Measurements from ENCODE around the gene UBXN6. TPM values are rescaled to one million over a fixed set of nuclear protein-coding genes. Genes with fewer than 3 reads are reported as not detected.

Gene UBXN6
- total RNA-seq, 1 experiment from 2014 or later: 34.1 TPM

DNA sequence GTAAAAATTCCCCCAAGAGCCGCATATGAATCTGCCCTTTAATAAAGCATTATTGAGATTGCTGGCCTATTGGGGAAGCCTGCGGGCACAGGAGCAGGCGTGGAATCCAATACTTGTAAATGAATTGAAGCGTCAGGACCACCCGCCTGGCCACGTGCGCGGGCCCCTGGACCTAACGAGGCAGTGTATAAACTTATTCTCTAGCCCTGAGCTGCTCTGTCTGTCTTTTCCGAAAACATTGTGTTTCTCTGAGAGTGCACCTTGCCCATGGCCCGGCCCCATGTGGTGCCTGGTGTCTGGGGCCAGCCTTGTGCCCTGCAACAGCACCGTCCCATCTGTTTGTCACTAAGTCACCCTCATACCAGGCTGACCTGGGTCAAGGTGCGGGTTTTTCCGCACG is 14.4 kb downstream of the UBXN6 start:
- DNase-seq: no peak
- H3K9me3 ChIP-seq (ENCODE audit: control insufficient read depth, low read depth, low read length): no peaks in the 10 kb centered on the region
- no peak overlapping the region for H4K5ac ChIP-seq (ENCODE audit: insufficient read length, low read depth, low read length)
- no peak overlapping the region for H2BK15ac ChIP-seq (ENCODE audit: low read depth, low read length)
- no peak overlapping the region for H3K18ac ChIP-seq (ENCODE audit: insufficient read length, low read depth, low read length)
- no peak overlapping the region for H4K91ac ChIP-seq (ENCODE audit: insufficient read length, low read depth, low read length)
- no peak overlapping the region for H3K4me2 ChIP-seq (ENCODE audit: insufficient read depth, insufficient read length, low read length)
- no peaks in the 10 kb centered on the region for H3K27me3 ChIP-seq (ENCODE audit: insufficient read depth, low read length)
- Mint-ChIP-seq H3K27me3 (ENCODE audit: low read depth) (no peaks in the 10 kb centered on the region; the same call in 1 of the 2 replicates), H3K27ac (peak overlapping the region in 1 of 3 experiments; percentile 67; a peak in 2 of 7 replicates), H3K36me3 (ENCODE audit: insufficient read depth in 1 of 3, low read depth in 3 of 3) (peaks cover 24 to 64% (median 51%) of the 10 kb centered on the region in 3 experiments), H3K4me1 (peaks cover under 1 to 5% of the 10 kb centered on the region in 2 experiments; a peak in 2 of 4 replicates), H3K4me3 (no peak overlapping the region), H3K9me3 (no peaks in the 10 kb centered on the region)
- H3K27ac ChIP-seq (ENCODE audit: insufficient read length, low read depth, low read length): no peak overlapping the region
- H3T11ph ChIP-seq (ENCODE audit: low read length): no peak overlapping the region
- TF ChIP-seq, protein P1, sequence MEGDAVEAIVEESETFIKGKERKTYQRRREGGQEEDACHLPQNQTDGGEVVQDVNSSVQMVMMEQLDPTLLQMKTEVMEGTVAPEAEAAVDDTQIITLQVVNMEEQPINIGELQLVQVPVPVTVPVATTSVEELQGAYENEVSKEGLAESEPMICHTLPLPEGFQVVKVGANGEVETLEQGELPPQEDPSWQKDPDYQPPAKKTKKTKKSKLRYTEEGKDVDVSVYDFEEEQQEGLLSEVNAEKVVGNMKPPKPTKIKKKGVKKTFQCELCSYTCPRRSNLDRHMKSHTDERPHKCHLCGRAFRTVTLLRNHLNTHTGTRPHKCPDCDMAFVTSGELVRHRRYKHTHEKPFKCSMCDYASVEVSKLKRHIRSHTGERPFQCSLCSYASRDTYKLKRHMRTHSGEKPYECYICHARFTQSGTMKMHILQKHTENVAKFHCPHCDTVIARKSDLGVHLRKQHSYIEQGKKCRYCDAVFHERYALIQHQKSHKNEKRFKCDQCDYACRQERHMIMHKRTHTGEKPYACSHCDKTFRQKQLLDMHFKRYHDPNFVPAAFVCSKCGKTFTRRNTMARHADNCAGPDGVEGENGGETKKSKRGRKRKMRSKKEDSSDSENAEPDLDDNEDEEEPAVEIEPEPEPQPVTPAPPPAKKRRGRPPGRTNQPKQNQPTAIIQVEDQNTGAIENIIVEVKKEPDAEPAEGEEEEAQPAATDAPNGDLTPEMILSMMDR (conservative IDR thresholded peaks at IDR 0.05): no peak
- no peak overlapping the region for H3K14ac ChIP-seq (ENCODE audit: insufficient read depth, low read length)
- no peaks in the 10 kb centered on the region for H3K23me2 ChIP-seq (ENCODE audit: insufficient read length, low read depth, low read length, poor library complexity, severe bottlenecking)
- no peak overlapping the region for H2BK12ac ChIP-seq (ENCODE audit: insufficient read length, low read depth, low read length)
- WGBS (ENCODE audit: extremely low coverage, insufficient read length, low lambda C conversion rate): no CpG with 5 or more reads among the region's 15 CpGs
- H3K4me1 ChIP-seq (ENCODE audit: insufficient read depth, low read length): no peaks in the 10 kb centered on the region
- no peak overlapping the region for H4K8ac ChIP-seq (replicated peaks; ENCODE audit: insufficient read length, low read depth, low read length)
- no peak overlapping the region for H2BK5ac ChIP-seq (ENCODE audit: insufficient read length, low read length)
- no peak overlapping the region for H2BK20ac ChIP-seq (ENCODE audit: low read depth, low read length, poor library complexity, severe bottlenecking)
- no peak overlapping the region for H2AFZ ChIP-seq (ENCODE audit: low read length)
- H3K23ac ChIP-seq (ENCODE audit: insufficient read length, low read depth, low read length): no peak overlapping the region
- H3K56ac ChIP-seq (ENCODE audit: insufficient read length, low read depth, low read length): no peak overlapping the region
- H3K4ac ChIP-seq (ENCODE audit: low read depth, low read length): no peak overlapping the region
- H2BK120ac ChIP-seq (ENCODE audit: low read depth, low read length, poor library complexity, severe bottlenecking): no peak overlapping the region
- H3K79me2 ChIP-seq (ENCODE audit: insufficient read depth, low read length): no peaks in the 10 kb centered on the region
- peaks cover 2% of the 10 kb centered on the region for H4K20me1 ChIP-seq (ENCODE audit: control insufficient read depth, insufficient read depth, insufficient read length)
- no peak overlapping the region for H2AK5ac ChIP-seq (ENCODE audit: insufficient read length, low read length)
- H3K9ac ChIP-seq (ENCODE audit: extremely low read depth, insufficient read length, low read length): no peak overlapping the region
- H3K79me1 ChIP-seq (ENCODE audit: insufficient read depth, low read depth, low read length, poor library complexity, severe bottlenecking): no peaks in the 10 kb centered on the region

Data from H9 (cell line).